ENCODE data around the gene ANKMY1.

Gene ANKMY1

GRCh38 chr2:240519396-240520129, 38.2 kb downstream of the ANKMY1 start:
- DNase-seq = no peak

- DNase-seq = no peak
These were observed 38.8 kb downstream of the ANKMY1 start for GRCh38 chr2:240518981-240519380.

- no peak for DNase-seq
These were observed 40.4 kb downstream of the ANKMY1 start for GRCh38 chr2:240517342-240517741.

- no peak for DNase-seq
These were observed 43.2 kb downstream of the ANKMY1 start for GRCh38 chr2:240514631-240515030.

GRCh38 chr2:240513549-240514287, 44.1 kb downstream of the ANKMY1 start:
- DNase-seq = peak; percentile 31

GRCh38 chr2:240512666-240513535, 44.9 kb downstream of the ANKMY1 start:
- DNase-seq = no peak

GRCh38 chr2:240512109-240512485, 45.7 kb downstream of the ANKMY1 start:
- no peak for DNase-seq

GRCh38 chr2:240511351-240512108, 46.3 kb downstream of the ANKMY1 start:
- DNase-seq = no peak

GRCh38 chr2:240510513-240511210, 47.1 kb downstream of the ANKMY1 start:
- no peak for DNase-seq

GRCh38 chr2:240509667-240510512, 47.9 kb downstream of the ANKMY1 start:
- no peak for DNase-seq

GRCh38 chr2:240508832-240509545, 48.8 kb downstream of the ANKMY1 start:
- no peak for DNase-seq

- no peak for DNase-seq
These were observed 50.0 kb downstream of the ANKMY1 start for GRCh38 chr2:240507778-240508251.

- no peak for DNase-seq
These were observed 50.6 kb downstream of the ANKMY1 start for GRCh38 chr2:240507060-240507777.

GRCh38 chr2:240506406-240507059, 51.3 kb downstream of the ANKMY1 start:
- no peak for DNase-seq

- no peak for DNase-seq
These were observed 51.9 kb downstream of the ANKMY1 start for GRCh38 chr2:240505910-240506309.

- no peak for DNase-seq
These were observed 53.9 kb downstream of the ANKMY1 start for GRCh38 chr2:240503848-240504247.

GRCh38 chr2:240503375-240503774, 54.4 kb downstream of the ANKMY1 start:
- no peak for DNase-seq

GRCh38 chr2:240502430-240503121, 55.2 kb downstream of the ANKMY1 start:
- no peak for DNase-seq
